AG10803 (cell line): Measurements from ENCODE around the gene NETO2.

Experiments
- DNase-seq: peaks from one replicate; pipeline ENCODE4 v3.0.0; 2010; ENCODE audit warnings: low read depth
- H3K4me3 ChIP-seq: 2 replicates; pipeline ENCODE4 v1.5.1; 2011; ENCODE audit warnings: mild to moderate bottlenecking, low read length, control low read depth
- TF ChIP-seq, protein P1 (sequence below): conservative IDR thresholded peaks from 2 replicates; pipeline ENCODE4 v1.5.1; 2011; ENCODE audit warnings: mild to moderate bottlenecking, low read length, control low read depth, inconsistent platforms

The NETO2 gene

DNA sequence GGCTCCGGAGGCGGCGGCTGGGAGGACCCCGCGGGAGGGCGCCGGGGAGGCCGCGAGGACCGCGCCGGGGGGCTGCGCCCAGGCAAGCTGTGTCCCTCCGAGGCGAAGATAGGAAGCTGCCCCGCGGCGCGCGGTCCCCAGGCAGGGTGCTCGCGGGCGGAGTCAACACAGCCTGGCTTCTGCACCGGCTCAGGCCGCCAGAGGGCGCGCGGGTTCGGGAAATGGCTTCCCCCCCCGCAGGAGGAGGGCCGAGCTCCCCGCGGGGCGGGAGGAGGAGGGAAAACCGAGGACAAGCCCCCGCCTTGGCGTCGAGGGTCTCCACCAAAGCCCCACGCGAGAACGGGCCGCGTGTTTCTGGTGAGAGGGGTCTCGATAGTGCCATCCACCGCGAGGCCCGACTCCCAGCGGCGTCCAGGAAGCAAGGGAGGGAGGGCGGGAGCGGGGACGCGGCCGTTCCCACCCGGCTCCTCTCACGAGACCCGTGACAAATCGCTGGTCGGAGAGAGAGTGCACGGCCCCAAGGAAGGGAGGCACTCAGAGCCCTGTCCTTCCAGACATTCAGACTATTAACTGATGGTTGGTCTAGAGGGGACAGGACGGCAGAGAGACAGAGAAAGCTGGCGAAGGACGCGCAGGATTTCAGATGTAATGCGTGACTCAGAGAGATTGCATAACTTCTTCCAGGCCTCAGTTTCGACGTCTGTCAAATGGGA, 105.8 kb downstream of the NETO2 start:
- peak; percentile 68 for DNase-seq
- peak overlapping the region; percentile 71 for H3K4me3 ChIP-seq
- TF ChIP-seq, protein P1, sequence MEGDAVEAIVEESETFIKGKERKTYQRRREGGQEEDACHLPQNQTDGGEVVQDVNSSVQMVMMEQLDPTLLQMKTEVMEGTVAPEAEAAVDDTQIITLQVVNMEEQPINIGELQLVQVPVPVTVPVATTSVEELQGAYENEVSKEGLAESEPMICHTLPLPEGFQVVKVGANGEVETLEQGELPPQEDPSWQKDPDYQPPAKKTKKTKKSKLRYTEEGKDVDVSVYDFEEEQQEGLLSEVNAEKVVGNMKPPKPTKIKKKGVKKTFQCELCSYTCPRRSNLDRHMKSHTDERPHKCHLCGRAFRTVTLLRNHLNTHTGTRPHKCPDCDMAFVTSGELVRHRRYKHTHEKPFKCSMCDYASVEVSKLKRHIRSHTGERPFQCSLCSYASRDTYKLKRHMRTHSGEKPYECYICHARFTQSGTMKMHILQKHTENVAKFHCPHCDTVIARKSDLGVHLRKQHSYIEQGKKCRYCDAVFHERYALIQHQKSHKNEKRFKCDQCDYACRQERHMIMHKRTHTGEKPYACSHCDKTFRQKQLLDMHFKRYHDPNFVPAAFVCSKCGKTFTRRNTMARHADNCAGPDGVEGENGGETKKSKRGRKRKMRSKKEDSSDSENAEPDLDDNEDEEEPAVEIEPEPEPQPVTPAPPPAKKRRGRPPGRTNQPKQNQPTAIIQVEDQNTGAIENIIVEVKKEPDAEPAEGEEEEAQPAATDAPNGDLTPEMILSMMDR, result peak; percentile 75

DNA sequence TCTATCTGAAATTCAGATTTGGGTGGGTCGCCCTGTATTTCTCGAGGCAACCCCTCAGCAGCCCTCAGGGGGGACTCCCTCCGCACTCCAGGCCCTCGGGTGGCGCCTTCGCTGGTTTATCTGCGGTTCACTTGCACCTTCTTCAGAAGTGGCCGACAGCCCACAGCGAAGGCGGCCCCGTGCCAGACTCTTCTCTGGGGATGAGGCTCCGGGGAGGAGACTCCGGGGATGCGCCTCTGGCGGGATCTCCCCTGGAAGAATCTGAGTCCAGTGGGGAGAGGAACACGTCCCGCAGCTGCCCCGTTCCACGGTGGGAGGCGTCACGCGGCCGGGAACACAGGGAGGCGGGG, 106.4 kb downstream of the NETO2 start:
- H3K4me3 ChIP-seq, result peak overlapping the region; percentile 71
- no peak for DNase-seq
- TF ChIP-seq, protein P1, result no peak; the same call in 1 of the 2 replicates

DNA sequence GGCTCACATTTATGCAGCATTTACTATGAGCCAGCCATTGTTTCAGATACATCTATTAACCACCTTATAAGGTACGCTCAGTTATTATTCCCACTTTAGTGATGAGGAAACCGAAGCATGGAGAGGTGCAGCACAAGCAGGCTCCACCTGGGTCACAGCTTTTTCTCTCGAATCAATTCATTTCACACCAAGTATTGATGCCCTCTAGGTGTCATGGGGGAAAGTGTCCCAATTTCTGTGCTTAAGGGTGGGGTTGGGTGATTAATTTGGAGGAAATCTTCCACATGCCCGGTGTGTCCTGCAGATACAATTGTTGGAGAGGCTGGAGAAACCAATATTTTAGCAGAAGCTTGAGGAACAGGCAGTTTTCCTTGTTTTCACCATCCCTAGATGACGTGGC, 107.5 kb downstream of the NETO2 start:
- TF ChIP-seq, protein P1, result 0 out of 2 replicates have a peak, but pooled peaks have one; percentile 1
- DNase-seq, result no peak
- H3K4me3 ChIP-seq, result no peak overlapping the region

DNA sequence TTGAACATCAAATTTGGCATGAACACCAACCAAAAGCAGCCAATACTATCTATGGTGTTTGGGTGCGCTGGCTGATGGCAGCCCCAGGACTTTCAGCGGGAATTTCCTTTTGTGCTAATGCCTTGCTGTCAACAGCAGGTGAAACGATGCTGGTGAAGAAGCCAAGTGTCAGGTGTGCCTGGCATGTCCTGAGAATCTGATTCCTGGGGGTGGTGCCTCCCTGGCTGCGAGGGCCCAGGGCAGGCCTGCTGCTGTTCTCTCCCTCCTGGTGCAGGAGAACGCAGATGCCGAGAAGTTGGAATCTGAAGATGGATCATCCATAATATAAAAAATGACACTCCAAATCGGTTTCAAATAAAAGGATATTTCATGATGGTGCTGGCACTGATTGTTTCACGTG, 108.3 kb downstream of the NETO2 start:
- TF ChIP-seq, protein P1, result no peak
- no peak overlapping the region for H3K4me3 ChIP-seq
- no peak for DNase-seq

DNA sequence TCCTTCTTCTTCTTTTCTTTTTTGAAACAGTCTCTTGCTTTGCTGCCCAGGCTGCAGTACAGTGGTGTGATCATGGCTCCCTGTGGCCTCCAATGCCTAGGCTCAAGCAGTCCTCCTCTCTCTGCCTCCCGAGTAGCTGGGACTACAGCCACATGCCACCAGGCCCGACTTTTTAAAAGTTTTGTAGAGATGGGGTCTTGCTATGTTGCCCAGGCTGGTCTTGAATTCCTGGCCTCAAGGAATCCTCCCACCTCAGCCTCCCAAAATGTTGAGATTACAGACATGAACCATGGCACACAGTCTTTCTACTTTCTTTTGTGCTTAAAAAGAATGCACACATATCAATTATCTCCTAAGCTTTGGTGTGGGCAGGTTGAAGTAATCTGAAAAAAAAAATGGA, 109.3 kb downstream of the NETO2 start:
- no peak for DNase-seq
- no peak overlapping the region for H3K4me3 ChIP-seq
- TF ChIP-seq, protein P1, result no peak

GRCh38 chr16:47033176-47033575, 110.6 kb downstream of the NETO2 start:
- TF ChIP-seq, protein P1, result no peak
- H3K4me3 ChIP-seq, result no peak overlapping the region
- no peak for DNase-seq

GRCh38 chr16:47029724-47030123, 114.0 kb downstream of the NETO2 start:
- no peak overlapping the region for H3K4me3 ChIP-seq
- TF ChIP-seq, protein P1, result no peak
- DNase-seq, result no peak
